HCT116 (cell line): ENCODE results near the gene GPA33. TPM values are rescaled to one million over a fixed set of nuclear protein-coding genes. Genes with fewer than 3 reads are reported as not detected.

ENCODE experiments used
- ATAC-seq: fragments of 200-7000 bp; cut with Tn5 transposase; 2 replicates; pipeline ENCODE4 v1.9.1; 2020; ENCODE audit warnings: mild to moderate bottlenecking, moderate library complexity
- BruUV-seq: library from RNA; stranded (reverse); fragments of 400-500 nt; replicated peaks from 2 replicates; lab custom pipeline; 2021; lab: Mats Ljungman, UMichigan
- CTCF ChIA-PET: fragments of 300-600 bp; sonication (Branson Sonifier 250); formaldehyde crosslinking; loops from one replicate; lab custom pipeline; 2021; ENCODE audit warnings: antibody characterized with exemption; lab: Charles Lee
- POLR2A ChIA-PET: fragments of 300-600, 350-600 bp; sonication (Branson Sonifier 250); formaldehyde crosslinking; loops from one replicate; lab custom pipeline; 2021; ENCODE audit warnings: antibody characterized with exemption; lab: Charles Lee
- RAD21 ChIA-PET, 2 experiments: fragments of 300-600 bp; sonication (Branson Sonifier 250); formaldehyde crosslinking; loops; one replicate each; lab custom pipeline; 2023; ENCODE audit warnings: low total read pairs in 2 of 2; ENCODE audit not compliant: uncharacterized antibody in 2 of 2, unreplicated experiment in 2 of 2, low non-redundant PET in 1 of 2; lab: Charles Lee
- DNase-seq: peaks from one replicate; pipeline ENCODE4 v3.0.0-alpha.2; 2010; ENCODE audit warnings: low read depth, low spot score
- H2AFZ ChIP-seq: fragments of 200-600 bp; shearing (Covaris generic), sonication (generic); 2 replicates; pipeline ENCODE4 v1.6.1; 2017; ENCODE audit warnings: low read depth, mixed run types, mixed read lengths, antibody characterized with exemption, low read length; ENCODE audit not compliant: poor library complexity, severe bottlenecking
- H3K27ac ChIP-seq: 2 replicates; pipeline ENCODE4 v1.5.1; 2012; ENCODE audit warnings: low read depth, low read length
- H3K27me3 ChIP-seq: fragments of 200-600 bp; sonication (generic); 2 replicates; pipeline ENCODE4 v1.6.1; 2016; ENCODE audit warnings: mixed run types, low read length, mixed read lengths; ENCODE audit not compliant: insufficient read depth
- H3K36me3 ChIP-seq, 2 experiments: fragments of 200-500 bp in 1 of 2; fragments of 200-600 bp in 1 of 2; sonication (Bioruptor generic) in 1 of 2; sonication (generic) in 1 of 2; 2 replicates each; pipeline versions ENCODE4 v1.5.1 to v1.6.1; 2014 to 2016; ENCODE audit warnings: low read length in 2 of 2, inconsistent platforms in 1 of 2, mixed read lengths in 1 of 2, mixed run types in 1 of 2; ENCODE audit not compliant: insufficient read depth in 2 of 2, control insufficient read depth in 1 of 2
- H3K4me1 ChIP-seq, 2 experiments: fragments of 200-600 bp in 1 of 2; sonication (generic) in 1 of 2; 2 replicates each; pipeline versions ENCODE4 v1.5.1 to v1.6.1; 2012 to 2017; ENCODE audit warnings: low read length in 2 of 2, inconsistent platforms in 1 of 2, mild to moderate bottlenecking in 1 of 2, mixed read lengths in 1 of 2, mixed run types in 1 of 2, moderate library complexity in 1 of 2; ENCODE audit not compliant: insufficient read depth in 2 of 2, control insufficient read depth in 1 of 2
- H3K4me2 ChIP-seq: fragments of 200-600 bp; sonication (generic); 2 replicates; pipeline ENCODE4 v1.6.1; 2017; ENCODE audit warnings: mixed run types, low read length, mixed read lengths
- H3K4me3 ChIP-seq, 2 experiments: fragments of 200-600 bp in 1 of 2; sonication (generic) in 1 of 2; replicated peaks in 1 of 2; 2 replicates each; pipeline ENCODE4 v1.5.1; 2011 to 2016; ENCODE audit warnings: low read length in 2 of 2, control low read depth in 1 of 2, low read depth in 1 of 2, mild to moderate bottlenecking in 1 of 2, mixed read lengths in 1 of 2, mixed run types in 1 of 2
- H3K79me2 ChIP-seq: fragments of 200-600 bp; sonication (generic); 2 replicates; pipeline ENCODE4 v1.6.1; 2017; ENCODE audit warnings: mild to moderate bottlenecking, mixed run types, low read length, moderate library complexity, mixed read lengths; ENCODE audit not compliant: insufficient read depth
- H3K9ac ChIP-seq: fragments of 200-600 bp; sonication (generic); 2 replicates; pipeline ENCODE4 v1.6.1; 2016; ENCODE audit warnings: low read length, mixed read lengths
- H3K9me2 ChIP-seq: fragments of 200-600 bp; sonication (generic), shearing (Covaris generic); 2 replicates; pipeline ENCODE4 v1.6.1; 2017; ENCODE audit warnings: mixed run types, mild to moderate bottlenecking, moderate library complexity; ENCODE audit not compliant: insufficient read depth
- H3K9me3 ChIP-seq, 2 experiments: fragments of 200-500 bp in 1 of 2; fragments of 200-600 bp in 1 of 2; sonication (Bioruptor generic) in 1 of 2; sonication (generic) in 1 of 2; 2 replicates each; pipeline ENCODE4 v1.6.1; 2014 to 2017; ENCODE audit warnings: low read length in 2 of 2, mixed read lengths in 2 of 2, inconsistent platforms in 1 of 2, low read depth in 1 of 2, mild to moderate bottlenecking in 1 of 2, mixed run types in 1 of 2, moderate library complexity in 1 of 2; ENCODE audit not compliant: control insufficient read depth in 1 of 2, insufficient read depth in 1 of 2
- H4K20me1 ChIP-seq: fragments of 200-600 bp; sonication (generic), shearing (Covaris generic); 2 replicates; pipeline ENCODE4 v1.6.1; 2017; ENCODE audit warnings: mixed run types, mild to moderate bottlenecking, moderate library complexity; ENCODE audit not compliant: insufficient read depth
- CEBPB ChIP-seq: IDR thresholded peaks from 2 replicates; pipeline ENCODE4 v1.6.1; 2012; ENCODE audit warnings: low read depth
- ELF1 ChIP-seq: IDR thresholded peaks from 2 replicates; pipeline ENCODE4 v1.6.1; 2012; ENCODE audit warnings: low read depth, borderline replicate concordance
- EZH2 ChIP-seq: fragments of 200-600 bp; sonication (generic); IDR thresholded peaks from 2 replicates; pipeline ENCODE4 v1.6.1; 2017; ENCODE audit warnings: antibody characterized with exemption, mixed run types
- FOSL1 ChIP-seq: IDR thresholded peaks from 2 replicates; pipeline ENCODE4 v1.6.1; 2012; ENCODE audit warnings: low read depth
- RAD21 ChIP-seq: IDR thresholded peaks from 2 replicates; pipeline ENCODE4 v1.6.1; 2012; ENCODE audit warnings: low read depth, mild to moderate bottlenecking
- SIN3A ChIP-seq: IDR thresholded peaks from 2 replicates; pipeline ENCODE4 v1.6.1; 2012; ENCODE audit warnings: low read depth
- SP1 ChIP-seq: IDR thresholded peaks from 2 replicates; pipeline ENCODE4 v1.6.1; 2012; ENCODE audit warnings: low read depth
- SRF ChIP-seq: IDR thresholded peaks from 2 replicates; pipeline ENCODE4 v1.6.1; 2012; ENCODE audit warnings: low read depth
- TCF7L2 ChIP-seq: IDR thresholded peaks from 2 replicates; pipeline ENCODE4 v1.7.0; 2011; ENCODE audit warnings: borderline replicate concordance, inconsistent platforms; ENCODE audit not compliant: insufficient read depth, insufficient read length; ENCODE audit errors: extremely low read depth
- ZFX ChIP-seq: fragments of 450-650 bp; IDR thresholded peaks from 2 replicates; pipeline ENCODE4 v1.6.1; 2017
- intact Hi-C: fragments of 100-400 bp; cut with micrococcal nuclease; formaldehyde crosslinking; loops from 2 replicates; pipeline ENCODE4 v1.10.0; 2022
- total RNA-seq: library from RNA; stranded (reverse); gene quantifications from one replicate; pipeline ENCODE4 v1.2.1, GENCODE V29; 2021; ENCODE audit not compliant: unreplicated experiment
- TF ChIP-seq, protein P1 (sequence below): IDR thresholded peaks from 2 replicates; pipeline ENCODE4 v1.6.1; 2012
- TF ChIP-seq, protein P2 (sequence below): IDR thresholded peaks from 2 replicates; pipeline ENCODE4 v1.6.1; 2011; ENCODE audit warnings: mild to moderate bottlenecking, low read length, moderate library complexity; ENCODE audit not compliant: insufficient replicate concordance; ENCODE audit errors: extremely low read depth

Gene GPA33
- total RNA-seq, 1 experiment from 2014 or later = 0.22 TPM

DNA sequence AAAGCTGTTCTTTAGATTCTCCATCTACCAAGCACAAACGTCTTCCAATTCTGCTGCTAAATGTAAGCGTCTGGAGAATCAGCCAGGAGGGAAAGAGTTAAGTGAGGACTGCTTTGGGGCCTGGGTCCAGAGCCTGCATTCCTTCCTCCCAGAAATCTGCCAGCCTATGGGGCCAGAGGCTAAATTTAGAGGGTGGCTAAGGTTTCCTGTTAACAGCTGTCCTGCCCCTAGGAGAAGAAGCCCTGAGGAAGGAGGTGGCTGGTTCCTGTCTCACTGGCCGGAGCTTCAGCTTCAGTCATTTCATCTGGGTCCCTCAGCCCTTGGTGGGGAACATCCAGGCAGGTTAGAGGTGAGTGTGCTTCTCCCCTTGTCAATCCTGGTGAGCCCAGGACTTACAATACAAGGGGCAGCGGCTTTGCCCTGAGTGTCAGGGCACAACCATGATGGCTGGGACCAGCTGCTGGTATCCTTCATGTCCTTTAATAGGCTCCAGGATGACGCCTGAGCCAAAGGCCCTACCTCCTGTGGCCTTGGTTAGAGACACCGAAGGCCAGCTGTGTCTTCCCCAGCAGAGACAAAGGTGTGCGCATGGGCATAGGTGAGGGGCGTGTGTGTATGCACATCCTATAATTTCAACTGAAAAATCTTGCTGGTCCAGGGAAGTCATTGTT lies 3.8 kb upstream of the GPA33 start, which contains the start of gene STYXL2:
Gene STYXL2, plus strand, starts transcription at position 230 of the 671 bp plus-strand sequence. CDS start 775 bp downstream, outside the sequence.
- Histone ChIP-seq H4K20me1 (no peaks in the 10 kb centered on the region), H3K27ac (no peak within 1 kb of the TSS), H3K9ac (no peak within 1 kb of the TSS), H3K9me2 (no peaks in the 10 kb centered on the region), H2AFZ (no peak within 1 kb of the TSS), H3K9me3 (no peaks in the 10 kb centered on the region), H3K27me3 (no peaks in the 10 kb centered on the region), H3K4me1 (peaks cover 0 to 7% of the 10 kb centered on the region in 2 experiments; a peak in 2 of 4 replicates), H3K4me3 (no peak within 1 kb of the TSS), H3K36me3 (no peaks in the 10 kb centered on the region), H3K79me2 (no peaks in the 10 kb centered on the region), H3K4me2 (no peak within 1 kb of the TSS)
- BruUV-seq = no TSS peak
- ChIA-PET RAD21 (no interaction called here), POLR2A (no interaction called here), CTCF (no interaction called here)
- ATAC-seq (no peak), DNase-seq (no peak)
- TF ChIP-seq, protein P1, sequence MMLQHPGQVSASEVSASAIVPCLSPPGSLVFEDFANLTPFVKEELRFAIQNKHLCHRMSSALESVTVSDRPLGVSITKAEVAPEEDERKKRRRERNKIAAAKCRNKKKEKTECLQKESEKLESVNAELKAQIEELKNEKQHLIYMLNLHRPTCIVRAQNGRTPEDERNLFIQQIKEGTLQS = no peak
- no peak for TF ChIP-seq SRF
- TF ChIP-seq EZH2 = no peak
- no peak for TF ChIP-seq RAD21
- TF ChIP-seq CEBPB = no peak
- TF ChIP-seq TCF7L2 = no peak
- TF ChIP-seq, protein P2, sequence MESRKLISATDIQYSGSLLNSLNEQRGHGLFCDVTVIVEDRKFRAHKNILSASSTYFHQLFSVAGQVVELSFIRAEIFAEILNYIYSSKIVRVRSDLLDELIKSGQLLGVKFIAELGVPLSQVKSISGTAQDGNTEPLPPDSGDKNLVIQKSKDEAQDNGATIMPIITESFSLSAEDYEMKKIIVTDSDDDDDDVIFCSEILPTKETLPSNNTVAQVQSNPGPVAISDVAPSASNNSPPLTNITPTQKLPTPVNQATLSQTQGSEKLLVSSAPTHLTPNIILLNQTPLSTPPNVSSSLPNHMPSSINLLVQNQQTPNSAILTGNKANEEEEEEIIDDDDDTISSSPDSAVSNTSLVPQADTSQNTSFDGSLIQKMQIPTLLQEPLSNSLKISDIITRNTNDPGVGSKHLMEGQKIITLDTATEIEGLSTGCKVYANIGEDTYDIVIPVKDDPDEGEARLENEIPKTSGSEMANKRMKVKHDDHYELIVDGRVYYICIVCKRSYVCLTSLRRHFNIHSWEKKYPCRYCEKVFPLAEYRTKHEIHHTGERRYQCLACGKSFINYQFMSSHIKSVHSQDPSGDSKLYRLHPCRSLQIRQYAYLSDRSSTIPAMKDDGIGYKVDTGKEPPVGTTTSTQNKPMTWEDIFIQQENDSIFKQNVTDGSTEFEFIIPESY = no peak
- no peak for TF ChIP-seq SP1
- TF ChIP-seq ELF1 = no peak
- TF ChIP-seq ZFX = no peak
- no peak for TF ChIP-seq SIN3A
- no peak for TF ChIP-seq FOSL1
- intact Hi-C loops = no loop called here
